Skin of body (tissue), 2 donors: ENCODE results near the gene GPR32. TPM values are rescaled to one million over a fixed set of nuclear protein-coding genes. Genes with fewer than 3 reads are reported as not detected.
"Not testable (repeated sequence)": the region's sequence is repeated elsewhere in the genome, so short reads cannot be mapped to it uniquely, and the experiment has no call there.

ENCODE experiments used
- DNase-seq: peaks from one replicate; lab custom pipeline; 2025; lab: John Stamatoyannopoulos, UW
- total RNA-seq: library from RNA; depleted of rRNA; stranded (reverse); fragments of >200 nt; gene quantifications from one replicate; pipeline ENCODE4 v1.2.3, GENCODE V29; 2014

Gene GPR32
- total RNA-seq, 1 donor from 2014 or later = not detected

- DNase-seq = no peak
Observed at GRCh38 chr19:50780753-50781435, 10.6 kb downstream of the GPR32 start.

- not testable (repeated sequence) for DNase-seq
Observed at GRCh38 chr19:50783848-50784152, 13.5 kb downstream of the GPR32 start.

- DNase-seq = no peak
Observed at GRCh38 chr19:50784710-50785109, 14.4 kb downstream of the GPR32 start.

GRCh38 chr19:50785329-50785728, 15.1 kb downstream of the GPR32 start:
- DNase-seq = no peak

GRCh38 chr19:50790396-50790795, 20.1 kb downstream of the GPR32 start, which contains the start of gene ACP4:
ACP4 (plus strand) TSS chr19:50790415; CDS start chr19:50790415, 0 bp downstream.
- no peak for DNase-seq

- DNase-seq = no peak
Observed at GRCh38 chr19:50790922-50791467, 20.7 kb downstream of the GPR32 start.

GRCh38 chr19:50791594-50792271, 21.5 kb downstream of the GPR32 start:
- DNase-seq = no peak

GRCh38 chr19:50792272-50793250, 22.3 kb downstream of the GPR32 start:
- DNase-seq = no peak

GRCh38 chr19:50793558-50794065, 23.3 kb downstream of the GPR32 start:
- DNase-seq = no peak

GRCh38 chr19:50794074-50794875, 24.0 kb downstream of the GPR32 start:
- no peak for DNase-seq

GRCh38 chr19:50794876-50795663, 24.8 kb downstream of the GPR32 start:
- no peak for DNase-seq

GRCh38 chr19:50795664-50796073, 25.4 kb downstream of the GPR32 start:
- DNase-seq = no peak

GRCh38 chr19:50796128-50796633, 25.9 kb downstream of the GPR32 start:
- no peak for DNase-seq

- no peak for DNase-seq
Observed at GRCh38 chr19:50796634-50797428, 26.6 kb downstream of the GPR32 start.

- DNase-seq = no peak
Observed at GRCh38 chr19:50797429-50797780, 27.1 kb downstream of the GPR32 start.

GRCh38 chr19:50797781-50798658, 27.8 kb downstream of the GPR32 start:
- no peak for DNase-seq

- no peak for DNase-seq
Observed at GRCh38 chr19:50798659-50799546, 28.6 kb downstream of the GPR32 start.
